Natural killer cell (primary cell): ENCODE results near the gene KRTAP9-9. TPM values are rescaled to one million over a fixed set of nuclear protein-coding genes. Genes with fewer than 3 reads are reported as not detected.

ENCODE experiments used
- ATAC-seq, 3 donors: fragments of 150-1000 bp in 2 of 3; fragments of 200-7000 bp in 1 of 3; cut with Tn5 transposase; 1 replicate in 1 of 3; 2 replicates in 2 of 3; pipeline ENCODE4 v1.10.0; 2021; ENCODE audit warnings: mild to moderate bottlenecking in 2 of 3, moderate library complexity in 2 of 3
- DNase-seq, 2 donors: peaks; one replicate each; pipeline versions ENCODE4 v3.0.0 to v3.0.0-alpha.2; 2013 to 2021; ENCODE audit warnings: mixed read lengths in 1 of 2
- H3K27ac ChIP-seq: one replicate; pipeline ENCODE4 v1.5.1; 2013; ENCODE audit warnings: mild to moderate bottlenecking, low read length
- H3K27me3 ChIP-seq: one replicate; pipeline ENCODE4 v1.6.1; 2013; ENCODE audit warnings: low read length; ENCODE audit not compliant: control insufficient read depth, insufficient read depth
- H3K36me3 ChIP-seq: one replicate; pipeline ENCODE4 v1.6.1; 2013; ENCODE audit warnings: low read length; ENCODE audit not compliant: control insufficient read depth, insufficient read depth
- H3K4me1 ChIP-seq: one replicate; pipeline ENCODE4 v1.6.1; 2013; ENCODE audit warnings: low read length; ENCODE audit not compliant: control insufficient read depth, insufficient read depth
- H3K4me3 ChIP-seq: one replicate; pipeline ENCODE4 v1.5.1; 2013; ENCODE audit warnings: low read length
- H3K9me3 ChIP-seq: one replicate; pipeline ENCODE4 v1.6.1; 2013; ENCODE audit warnings: low read length; ENCODE audit not compliant: control insufficient read depth, insufficient read depth
- H3K27ac Mint-ChIP-seq, 2 donors: one replicate each; pipeline ENCODE4 v1.8.0; 2022; ENCODE audit warnings: mild to moderate bottlenecking in 2 of 2, mixed read lengths in 2 of 2, moderate library complexity in 1 of 2
- H3K27me3 Mint-ChIP-seq, 2 donors: one replicate each; pipeline ENCODE4 v1.8.0; 2022; ENCODE audit warnings: low read depth in 2 of 2, mixed read lengths in 2 of 2
- H3K36me3 Mint-ChIP-seq: one replicate; pipeline ENCODE4 v1.8.0; 2022; ENCODE audit warnings: mixed read lengths
- H3K4me1 Mint-ChIP-seq, 2 donors: one replicate each; pipeline ENCODE4 v1.8.0; 2022; ENCODE audit warnings: mixed read lengths in 2 of 2
- H3K4me3 Mint-ChIP-seq: one replicate; pipeline ENCODE4 v1.8.0; 2022; ENCODE audit warnings: mild to moderate bottlenecking, moderate library complexity, mixed read lengths
- H3K9me3 Mint-ChIP-seq, 2 donors: one replicate each; pipeline ENCODE4 v1.8.0; 2022; ENCODE audit warnings: mixed read lengths in 2 of 2
- WGBS: methylation state at CpG from one replicate; pipeline ENCODE4 v1.1.7; 2013; ENCODE audit warnings: missing lambda C conversion rate; ENCODE audit not compliant: insufficient coverage; 5-methylcytosine and 5-hydroxymethylcytosine counted together
- intact Hi-C: fragments of 100-400 bp; cut with micrococcal nuclease; formaldehyde crosslinking; loops from one replicate; pipeline ENCODE4 v1.14.2; 2022
- total RNA-seq, 4 donors: library from RNA; stranded (reverse); fragments of 120-200 nt in 1 of 4; gene quantifications; one replicate each; pipeline versions ENCODE4 v1.2.3 to v1.2.4, GENCODE V29; 2013 to 2022
- TF ChIP-seq, protein P1 (sequence below): fragments of 200-600 bp; IDR thresholded peaks from one replicate; pipeline ENCODE4 v1.8.0; 2022; ENCODE audit warnings: antibody characterized with exemption

Gene KRTAP9-9
- total RNA-seq, 3 donors from 2014 or later (not counting 1 experiment from before 2014, with no cell fraction given), result not detected

DNA sequence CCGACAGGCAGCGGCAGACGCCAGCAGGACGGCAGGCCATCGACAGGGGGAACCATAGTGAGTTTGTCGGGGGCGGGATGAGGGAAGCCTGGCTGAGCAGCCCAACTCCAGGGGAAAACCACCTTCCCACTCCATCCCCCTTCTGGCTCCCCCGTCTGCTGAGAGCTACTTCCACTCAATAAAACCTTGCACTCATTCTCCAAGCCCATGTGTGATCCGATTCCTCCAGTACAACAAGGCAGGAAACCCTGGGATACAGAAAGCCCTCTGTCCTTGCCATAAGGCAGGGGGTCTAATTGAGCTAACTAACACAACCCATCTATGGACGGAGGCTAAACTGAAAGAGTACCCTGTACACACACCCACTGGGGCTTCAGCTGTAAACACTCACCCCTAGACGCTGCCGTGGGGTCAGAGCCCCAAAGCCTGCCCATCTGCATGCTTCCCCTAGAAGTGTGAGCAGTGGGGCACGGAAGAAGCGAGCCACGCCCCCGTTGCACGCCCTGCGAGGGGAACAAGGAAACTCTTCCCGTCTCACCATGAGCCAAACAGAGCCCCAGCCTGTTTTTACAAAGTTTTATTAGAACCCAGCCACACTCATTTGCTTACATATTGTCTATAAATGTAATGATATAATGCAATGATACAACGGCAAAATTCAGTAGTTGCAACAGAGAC, 43.4 kb downstream of the KRTAP9-9 start:
- intact Hi-C loops, result no loop called here
- no peaks in the 10 kb centered on the region for H3K9me3 Mint-ChIP-seq
- peaks cover 0 to 5% of the 10 kb centered on the region in 2 donors for H3K4me1 Mint-ChIP-seq
- ATAC-seq (no peak), DNase-seq (no peak)
- H3K27me3 Mint-ChIP-seq, result peaks cover 7 to 16% of the 10 kb centered on the region in 2 donors
- Histone ChIP-seq H3K4me3 (no peak overlapping the region), H3K27ac (no peak overlapping the region), H3K36me3 (no peaks in the 10 kb centered on the region), H3K9me3 (no peaks in the 10 kb centered on the region), H3K4me1 (no peaks in the 10 kb centered on the region), H3K27me3 (no peaks in the 10 kb centered on the region)
- no peak overlapping the region for H3K27ac Mint-ChIP-seq
- 94% methylated on average over 18 of the region's 20 CpGs for WGBS
- H3K36me3 Mint-ChIP-seq, result no peaks in the 10 kb centered on the region
- TF ChIP-seq, protein P1, sequence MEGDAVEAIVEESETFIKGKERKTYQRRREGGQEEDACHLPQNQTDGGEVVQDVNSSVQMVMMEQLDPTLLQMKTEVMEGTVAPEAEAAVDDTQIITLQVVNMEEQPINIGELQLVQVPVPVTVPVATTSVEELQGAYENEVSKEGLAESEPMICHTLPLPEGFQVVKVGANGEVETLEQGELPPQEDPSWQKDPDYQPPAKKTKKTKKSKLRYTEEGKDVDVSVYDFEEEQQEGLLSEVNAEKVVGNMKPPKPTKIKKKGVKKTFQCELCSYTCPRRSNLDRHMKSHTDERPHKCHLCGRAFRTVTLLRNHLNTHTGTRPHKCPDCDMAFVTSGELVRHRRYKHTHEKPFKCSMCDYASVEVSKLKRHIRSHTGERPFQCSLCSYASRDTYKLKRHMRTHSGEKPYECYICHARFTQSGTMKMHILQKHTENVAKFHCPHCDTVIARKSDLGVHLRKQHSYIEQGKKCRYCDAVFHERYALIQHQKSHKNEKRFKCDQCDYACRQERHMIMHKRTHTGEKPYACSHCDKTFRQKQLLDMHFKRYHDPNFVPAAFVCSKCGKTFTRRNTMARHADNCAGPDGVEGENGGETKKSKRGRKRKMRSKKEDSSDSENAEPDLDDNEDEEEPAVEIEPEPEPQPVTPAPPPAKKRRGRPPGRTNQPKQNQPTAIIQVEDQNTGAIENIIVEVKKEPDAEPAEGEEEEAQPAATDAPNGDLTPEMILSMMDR, result no peak
- no peak overlapping the region for H3K4me3 Mint-ChIP-seq

DNA sequence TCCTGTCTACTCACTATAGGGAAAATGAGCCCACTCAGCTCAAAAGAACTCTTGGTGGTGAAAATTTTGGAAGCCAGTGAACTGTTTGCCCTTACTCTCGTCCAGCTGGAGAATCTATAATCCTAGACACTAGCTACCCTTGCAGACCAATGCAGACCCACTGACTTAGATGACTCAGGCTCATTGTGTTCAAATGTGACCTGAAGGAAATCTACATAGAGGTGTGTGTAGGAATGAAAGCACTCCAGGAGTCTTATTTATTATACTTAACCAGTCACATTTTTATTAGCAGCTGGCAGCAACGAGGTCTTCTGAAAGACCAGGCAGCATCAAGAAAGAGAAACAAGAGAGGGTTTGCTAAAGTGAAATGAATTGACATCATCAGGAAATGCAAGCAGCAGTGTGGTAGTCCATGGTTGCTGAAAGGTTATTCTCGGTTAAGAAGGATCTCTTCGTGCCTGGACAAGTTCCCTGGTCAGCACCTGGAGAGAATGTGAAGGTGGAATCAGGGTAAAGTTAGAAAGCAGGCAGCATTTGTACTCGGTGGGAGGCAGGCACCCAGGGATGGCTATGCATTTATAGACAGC, 46.1 kb downstream of the KRTAP9-9 start:
- H3K27me3 ChIP-seq, result no peaks in the 10 kb centered on the region
- H3K4me1 ChIP-seq, result no peaks in the 10 kb centered on the region
- H3K4me3 ChIP-seq, result no peak overlapping the region
- no peaks in the 10 kb centered on the region for H3K36me3 Mint-ChIP-seq
- TF ChIP-seq, protein P1, result no peak
- H3K9me3 Mint-ChIP-seq, result no peaks in the 10 kb centered on the region
- no peaks in the 10 kb centered on the region for H3K36me3 ChIP-seq
- peaks cover 0 to 6% of the 10 kb centered on the region in 2 donors for H3K4me1 Mint-ChIP-seq
- no peak overlapping the region for H3K27ac Mint-ChIP-seq
- intact Hi-C loops, result no loop called here
- 70% methylated on average over 5 of the region's 5 CpGs for WGBS
- ATAC-seq (no peak), DNase-seq (no peak)
- H3K27me3 Mint-ChIP-seq, result peaks cover 0 to 17% of the 10 kb centered on the region in 2 donors
- no peak overlapping the region for H3K4me3 Mint-ChIP-seq
- H3K9me3 ChIP-seq, result no peaks in the 10 kb centered on the region
- H3K27ac ChIP-seq, result no peak overlapping the region

DNA sequence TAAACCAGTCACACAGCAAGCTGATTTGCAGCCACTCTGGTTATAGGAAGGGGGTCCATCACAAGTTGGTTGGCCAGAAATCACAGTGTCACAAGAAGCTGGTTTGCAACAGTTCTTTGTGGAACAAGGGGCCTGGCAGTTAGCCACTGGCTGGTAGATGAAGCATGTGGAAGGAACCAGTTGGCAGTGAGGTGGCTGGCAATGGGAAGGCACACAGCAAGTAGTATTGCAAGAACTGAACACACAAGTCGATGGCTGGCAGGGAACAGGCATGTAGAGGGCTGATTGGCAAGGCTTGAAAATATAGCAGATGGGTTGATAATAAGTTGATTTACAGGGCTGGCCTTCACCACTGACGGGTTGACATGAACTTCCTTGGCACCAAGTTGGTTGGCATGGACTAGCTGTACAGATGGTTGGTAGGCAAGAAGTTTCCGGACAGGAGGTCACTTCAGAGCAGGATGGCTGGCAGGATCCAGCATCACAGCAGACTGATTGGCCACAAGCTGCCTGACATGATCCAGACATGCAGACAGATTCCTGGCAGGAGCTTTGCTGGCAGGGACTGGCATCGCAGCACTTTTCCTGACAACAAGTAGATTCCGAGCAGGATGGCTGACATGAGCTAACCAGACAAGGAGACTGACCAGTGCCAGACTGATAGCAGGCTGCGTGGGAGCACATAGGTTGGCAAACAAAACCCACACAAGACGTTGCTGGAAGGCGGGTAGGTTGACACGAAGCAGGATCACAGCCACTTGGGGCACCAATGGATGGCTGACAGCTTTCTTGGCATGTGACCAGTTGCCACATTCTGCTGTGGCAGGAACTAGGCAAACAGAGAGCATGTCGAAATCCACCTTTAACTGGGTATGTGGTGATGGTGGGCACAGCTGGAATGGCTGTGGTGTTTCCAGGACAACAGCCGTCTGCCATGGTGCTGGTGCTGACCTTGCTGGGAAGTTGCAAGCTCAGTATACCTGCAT, 47.0 kb downstream of the KRTAP9-9 start, which contains the start of gene KRTAP29-1:
Gene KRTAP29-1, minus strand, starts transcription at position 936 of the 986 bp plus-strand sequence. Its CDS starts 0 bp downstream, at position 936.
- TF ChIP-seq, protein P1, result no peak
- H3K27me3 Mint-ChIP-seq, result peaks cover 0 to 17% of the 10 kb centered on the region in 2 donors
- H3K4me3 Mint-ChIP-seq, result no peak within 1 kb of the TSS
- no peaks in the 10 kb centered on the region for H3K27me3 ChIP-seq
- intact Hi-C loops, result no loop called here
- 75% methylated on average over 11 of the region's 11 CpGs for WGBS
- no peak within 1 kb of the TSS for H3K27ac Mint-ChIP-seq
- no peaks in the 10 kb centered on the region for H3K36me3 ChIP-seq
- DNase-seq, result no peak
- no peak within 1 kb of the TSS for H3K4me3 ChIP-seq
- H3K4me1 ChIP-seq, result peaks cover 7% of the 10 kb centered on the region
- no peak for ATAC-seq
- no peaks in the 10 kb centered on the region for H3K36me3 Mint-ChIP-seq
- no peaks in the 10 kb centered on the region for H3K9me3 ChIP-seq
- H3K27ac ChIP-seq, result no peak within 1 kb of the TSS
- no peaks in the 10 kb centered on the region for H3K9me3 Mint-ChIP-seq
- H3K4me1 Mint-ChIP-seq, result peaks cover 9 to 15% of the 10 kb centered on the region in 2 donors
